ENCODE results near the gene SPINK1.

The SPINK1 gene

DNA sequence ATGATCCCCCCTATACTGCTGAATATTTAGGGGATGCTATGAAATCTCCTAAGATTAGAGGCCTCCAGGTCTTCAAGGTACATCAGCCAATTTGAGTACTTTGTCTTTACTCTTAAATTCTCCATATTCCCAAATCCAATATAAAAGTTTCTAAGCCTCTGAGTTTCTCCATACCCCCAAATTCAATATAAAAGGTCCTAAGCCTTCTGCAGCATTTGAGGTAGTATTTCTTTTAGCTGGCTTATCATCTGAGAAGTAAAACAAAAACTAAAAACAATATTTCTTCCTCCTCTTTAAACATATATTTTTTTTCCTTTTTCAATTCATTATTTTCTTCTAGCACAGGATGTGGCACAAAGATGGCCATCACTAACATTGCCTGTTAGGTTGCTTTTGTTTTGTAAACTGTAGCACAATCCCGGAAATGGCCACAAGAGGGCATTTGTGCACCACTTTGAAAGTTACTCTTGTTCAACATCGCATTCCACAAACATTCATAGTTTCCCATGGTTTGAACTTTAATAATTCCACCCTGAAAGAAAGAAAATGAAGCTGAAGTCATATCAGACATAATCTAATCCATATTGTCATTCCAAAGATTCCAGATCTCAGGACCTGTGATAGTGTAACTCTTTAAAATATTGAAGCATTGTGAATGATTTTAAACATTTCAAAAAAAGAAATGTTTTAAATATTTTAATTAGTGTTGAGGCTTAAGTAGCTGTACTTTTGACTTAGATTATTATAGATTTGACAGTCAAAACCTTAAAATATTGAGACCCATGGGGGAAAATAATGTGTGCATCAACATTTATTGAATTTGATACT is 26.0 kb upstream of the SPINK1 start:
- TF ChIP-seq EP300 (IDR thresholded peaks at IDR 0.05; ENCODE audit: borderline replicate concordance) (no peak), TEAD4 (IDR thresholded peaks at IDR 0.05) (0 out of 2 replicates have a peak, but pooled peaks have one; percentile 25), RAD21 (IDR thresholded peaks at IDR 0.05; ENCODE audit: low read depth) (peak; percentile 61)
- TF ChIP-seq, protein P1, sequence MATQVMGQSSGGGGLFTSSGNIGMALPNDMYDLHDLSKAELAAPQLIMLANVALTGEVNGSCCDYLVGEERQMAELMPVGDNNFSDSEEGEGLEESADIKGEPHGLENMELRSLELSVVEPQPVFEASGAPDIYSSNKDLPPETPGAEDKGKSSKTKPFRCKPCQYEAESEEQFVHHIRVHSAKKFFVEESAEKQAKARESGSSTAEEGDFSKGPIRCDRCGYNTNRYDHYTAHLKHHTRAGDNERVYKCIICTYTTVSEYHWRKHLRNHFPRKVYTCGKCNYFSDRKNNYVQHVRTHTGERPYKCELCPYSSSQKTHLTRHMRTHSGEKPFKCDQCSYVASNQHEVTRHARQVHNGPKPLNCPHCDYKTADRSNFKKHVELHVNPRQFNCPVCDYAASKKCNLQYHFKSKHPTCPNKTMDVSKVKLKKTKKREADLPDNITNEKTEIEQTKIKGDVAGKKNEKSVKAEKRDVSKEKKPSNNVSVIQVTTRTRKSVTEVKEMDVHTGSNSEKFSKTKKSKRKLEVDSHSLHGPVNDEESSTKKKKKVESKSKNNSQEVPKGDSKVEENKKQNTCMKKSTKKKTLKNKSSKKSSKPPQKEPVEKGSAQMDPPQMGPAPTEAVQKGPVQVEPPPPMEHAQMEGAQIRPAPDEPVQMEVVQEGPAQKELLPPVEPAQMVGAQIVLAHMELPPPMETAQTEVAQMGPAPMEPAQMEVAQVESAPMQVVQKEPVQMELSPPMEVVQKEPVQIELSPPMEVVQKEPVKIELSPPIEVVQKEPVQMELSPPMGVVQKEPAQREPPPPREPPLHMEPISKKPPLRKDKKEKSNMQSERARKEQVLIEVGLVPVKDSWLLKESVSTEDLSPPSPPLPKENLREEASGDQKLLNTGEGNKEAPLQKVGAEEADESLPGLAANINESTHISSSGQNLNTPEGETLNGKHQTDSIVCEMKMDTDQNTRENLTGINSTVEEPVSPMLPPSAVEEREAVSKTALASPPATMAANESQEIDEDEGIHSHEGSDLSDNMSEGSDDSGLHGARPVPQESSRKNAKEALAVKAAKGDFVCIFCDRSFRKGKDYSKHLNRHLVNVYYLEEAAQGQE (IDR thresholded peaks at IDR 0.05; ENCODE audit: low read depth), result no peak

DNA sequence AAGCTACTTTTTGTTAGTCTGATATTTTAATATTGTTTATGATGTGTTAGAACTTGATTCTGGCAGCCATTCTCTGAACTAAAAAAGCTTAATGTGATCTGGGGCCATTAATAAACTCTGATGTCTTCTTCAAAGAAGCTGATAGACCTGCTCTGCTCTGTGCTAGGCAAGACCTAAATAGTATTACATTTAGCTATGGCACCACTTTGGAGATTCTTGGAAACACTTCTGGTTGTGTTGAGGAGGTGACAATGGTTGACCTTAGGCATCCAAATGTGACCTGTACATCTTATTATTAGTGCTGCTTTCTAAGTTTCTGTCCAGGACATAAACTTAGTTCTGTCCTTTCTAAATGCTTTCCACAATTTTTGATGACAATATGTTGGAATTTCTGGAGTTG is 25.3 kb upstream of the SPINK1 start:
- TF ChIP-seq CEBPB (IDR thresholded peaks at IDR 0.05), result no peak
- TF ChIP-seq NFIC (IDR thresholded peaks at IDR 0.05), result no peak
- TF ChIP-seq, protein P2, sequence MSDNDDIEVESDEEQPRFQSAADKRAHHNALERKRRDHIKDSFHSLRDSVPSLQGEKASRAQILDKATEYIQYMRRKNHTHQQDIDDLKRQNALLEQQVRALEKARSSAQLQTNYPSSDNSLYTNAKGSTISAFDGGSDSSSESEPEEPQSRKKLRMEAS (IDR thresholded peaks at IDR 0.05), result no peak
- TF ChIP-seq, protein P1 (IDR thresholded peaks at IDR 0.05; ENCODE audit: low read depth), result no peak
- TF ChIP-seq YY1 (IDR thresholded peaks at IDR 0.05; ENCODE audit: low read depth), result no peak
- TF ChIP-seq EP300 (IDR thresholded peaks at IDR 0.05; ENCODE audit: borderline replicate concordance), result no peak
- TF ChIP-seq USF1 (IDR thresholded peaks at IDR 0.05), result no peak

DNA sequence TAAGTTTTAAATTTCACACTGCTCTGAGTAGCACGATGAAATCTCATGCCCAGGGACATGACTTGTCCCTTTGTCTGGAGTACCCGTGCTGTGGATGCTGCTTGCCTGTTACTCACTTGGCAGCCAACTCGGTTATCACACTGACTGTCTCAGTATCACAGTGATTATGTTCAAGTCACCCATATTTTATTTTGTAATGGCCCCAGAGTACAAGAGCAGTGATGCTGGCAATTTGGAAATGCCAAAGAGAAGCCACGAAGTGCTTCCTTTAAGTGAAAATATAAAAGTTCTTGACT is 24.3 kb upstream of the SPINK1 start:
- no peak for TF ChIP-seq USF1 (IDR thresholded peaks at IDR 0.05)
- no peak for TF ChIP-seq FOXM1 (IDR thresholded peaks at IDR 0.05; ENCODE audit: borderline replicate concordance, low read depth)
- no peak for TF ChIP-seq EGR1 (IDR thresholded peaks at IDR 0.05)
- no peak for TF ChIP-seq RAD21 (IDR thresholded peaks at IDR 0.05; ENCODE audit: low read depth)
- no peak for TF ChIP-seq EP300 (IDR thresholded peaks at IDR 0.05; ENCODE audit: borderline replicate concordance)
- TF ChIP-seq TEAD4 (IDR thresholded peaks at IDR 0.05), result no peak
- TF ChIP-seq YY1 (IDR thresholded peaks at IDR 0.05; ENCODE audit: low read depth), result no peak
- TF ChIP-seq, protein P2 (IDR thresholded peaks at IDR 0.05), result no peak
- TF ChIP-seq CEBPB (IDR thresholded peaks at IDR 0.05), result no peak
- no peak for TF ChIP-seq NFIC (IDR thresholded peaks at IDR 0.05)
- TF ChIP-seq TAF1 (IDR thresholded peaks at IDR 0.05; ENCODE audit: low read depth), result no peak
- no peak for TF ChIP-seq ZBTB7A (IDR thresholded peaks at IDR 0.05; ENCODE audit: low read depth)
- no peak for TF ChIP-seq TCF12 (IDR thresholded peaks at IDR 0.05; ENCODE audit: low read depth)
- TF ChIP-seq CREB1 (IDR thresholded peaks at IDR 0.05; ENCODE audit: low read depth), result no peak
- TF ChIP-seq, protein P1 (IDR thresholded peaks at IDR 0.05; ENCODE audit: low read depth), result no peak

GRCh38 chr5:147854894-147855773 is 23.7 kb upstream of the SPINK1 start:
- TF ChIP-seq TEAD4 (IDR thresholded peaks at IDR 0.05) (no peak), USF1 (IDR thresholded peaks at IDR 0.05) (no peak), TAF1 (IDR thresholded peaks at IDR 0.05; ENCODE audit: low read depth) (no peak), FOXM1 (IDR thresholded peaks at IDR 0.05; ENCODE audit: borderline replicate concordance, low read depth) (no peak), TCF12 (IDR thresholded peaks at IDR 0.05; ENCODE audit: low read depth) (no peak), CREB1 (IDR thresholded peaks at IDR 0.05; ENCODE audit: low read depth) (no peak), RAD21 (IDR thresholded peaks at IDR 0.05; ENCODE audit: low read depth) (no peak)

Measured in Ishikawa (cell line).